WTC11 (cell line): ENCODE data around the gene POF1B. TPM values are rescaled to one million over a fixed set of nuclear protein-coding genes. Genes with fewer than 3 reads are reported as not detected.
"Not testable (repeated sequence)": the region's sequence is repeated elsewhere in the genome, so short reads cannot be mapped to it uniquely, and the experiment has no call there.

Experiments used
- ATAC-seq: fragments of 200-7000 bp; cut with Tn5 transposase; 2 replicates; pipeline ENCODE4 v1.10.0; 2021; ENCODE audit warnings: mild to moderate bottlenecking, moderate library complexity
- CTCF ChIA-PET: fragments of 300-600 bp; sonication (Branson Sonifier 250); formaldehyde crosslinking; loops from one replicate; lab custom pipeline; 2021; ENCODE audit warnings: antibody characterized with exemption; lab: Charles Lee
- POLR2A ChIA-PET: fragments of 350-600 bp; sonication (Branson Sonifier 250); formaldehyde crosslinking; loops from one replicate; lab custom pipeline; 2021; ENCODE audit warnings: antibody characterized with exemption; lab: Charles Lee
- DNase-seq: peaks from one replicate; pipeline ENCODE4 v3.0.0; 2021; ENCODE audit warnings: low spot score
- H3K27ac Mint-ChIP-seq: 2 replicates; pipeline ENCODE4 v1.8.0; 2021; ENCODE audit warnings: mixed read lengths
- H3K27me3 Mint-ChIP-seq: 2 replicates; pipeline ENCODE4 v1.8.0; 2021; ENCODE audit warnings: low read depth, mild to moderate bottlenecking, moderate library complexity, mixed read lengths
- H3K36me3 Mint-ChIP-seq: 2 replicates; pipeline ENCODE4 v1.8.0; 2021; ENCODE audit warnings: mixed read lengths
- H3K4me1 Mint-ChIP-seq: 2 replicates; pipeline ENCODE4 v1.8.0; 2022; ENCODE audit warnings: mixed read lengths
- H3K4me3 Mint-ChIP-seq: 2 replicates; pipeline ENCODE4 v1.8.0; 2021; ENCODE audit warnings: mild to moderate bottlenecking, moderate library complexity, mixed read lengths
- H3K9me3 Mint-ChIP-seq: 2 replicates; pipeline ENCODE4 v1.8.0; 2021; ENCODE audit warnings: mixed read lengths
- AR ChIP-seq: fragments of 250-450 bp; sonication (Bioruptor Pico); IDR thresholded peaks from 2 replicates; pipeline ENCODE4 v1.9.0; 2021; ENCODE audit warnings: mild to moderate bottlenecking
- CREM ChIP-seq: sonication (generic); formaldehyde crosslinking; IDR thresholded peaks from 2 replicates; pipeline ENCODE4 v1.8.1; 2022; ENCODE audit warnings: mild to moderate bottlenecking, missing genetic modification reagents, moderate library complexity
- ERG ChIP-seq: fragments of 250-450 bp; sonication (Bioruptor Pico); IDR thresholded peaks from 2 replicates; pipeline ENCODE4 v1.8.0; 2021; ENCODE audit warnings: mild to moderate bottlenecking
- ETV6 ChIP-seq: sonication (generic); formaldehyde crosslinking; IDR thresholded peaks from 2 replicates; pipeline ENCODE4 v1.8.1; 2022; ENCODE audit warnings: mild to moderate bottlenecking, missing genetic modification reagents
- FOXP4 ChIP-seq: sonication (generic); formaldehyde crosslinking; IDR thresholded peaks from 2 replicates; pipeline ENCODE4 v1.8.0; 2022; ENCODE audit warnings: mild to moderate bottlenecking, missing genetic modification reagents
- HMGA2 ChIP-seq: fragments of 250-450 bp; sonication (Bioruptor Pico); IDR thresholded peaks from 2 replicates; pipeline ENCODE4 v1.4.0; 2021; ENCODE audit warnings: mild to moderate bottlenecking, moderate library complexity
- HMGXB4 ChIP-seq: sonication (generic); formaldehyde crosslinking; IDR thresholded peaks from 2 replicates; pipeline ENCODE4 v1.8.1; 2023; ENCODE audit warnings: mild to moderate bottlenecking, moderate library complexity, missing genetic modification reagents
- IRF1 ChIP-seq: sonication (generic); formaldehyde crosslinking; IDR thresholded peaks from 2 replicates; pipeline ENCODE4 v1.8.0; 2023; ENCODE audit warnings: missing genetic modification reagents
- MAX ChIP-seq: sonication (generic); formaldehyde crosslinking; IDR thresholded peaks from 2 replicates; pipeline ENCODE4 v1.8.0; 2022; ENCODE audit warnings: mild to moderate bottlenecking, missing genetic modification reagents
- TP53 ChIP-seq: sonication (generic); formaldehyde crosslinking; IDR thresholded peaks from 2 replicates; pipeline ENCODE4 v1.8.1; 2023; ENCODE audit warnings: mild to moderate bottlenecking, missing genetic modification reagents
- ZNF219 ChIP-seq: sonication (generic); formaldehyde crosslinking; IDR thresholded peaks from 2 replicates; pipeline ENCODE4 v1.8.0; 2023; ENCODE audit warnings: missing genetic modification reagents, mild to moderate bottlenecking, borderline replicate concordance
- ZNF263 ChIP-seq: sonication (generic); formaldehyde crosslinking; IDR thresholded peaks from 2 replicates; pipeline ENCODE4 v1.8.1; 2022; ENCODE audit warnings: low read depth, mild to moderate bottlenecking, moderate library complexity, missing genetic modification reagents
- ZNF423 ChIP-seq: fragments of 250-450 bp; sonication (Bioruptor Pico); IDR thresholded peaks from 2 replicates; pipeline ENCODE4 v2.1.2; 2022; ENCODE audit warnings: mild to moderate bottlenecking, moderate library complexity
- ZNF671 ChIP-seq: fragments of 250-450 bp; sonication (Bioruptor Pico); IDR thresholded peaks from 2 replicates; pipeline ENCODE4 v1.8.0; 2021; ENCODE audit warnings: mild to moderate bottlenecking
- total RNA-seq: library from RNA; stranded (reverse); gene quantifications from 3 replicates; pipeline ENCODE4 v1.2.3, GENCODE V29; 2021

Gene POF1B
- total RNA-seq, 1 experiment from 2014 or later, result 0.09 TPM

- Mint-ChIP-seq H3K4me1 (no peaks in the 10 kb centered on the region), H3K4me3 (no peak overlapping the region), H3K36me3 (no peaks in the 10 kb centered on the region), H3K27ac (no peak overlapping the region), H3K9me3 (peaks cover 6% of the 10 kb centered on the region), H3K27me3 (no peaks in the 10 kb centered on the region)
- no peak for TF ChIP-seq AR (CRISPR knock-in tag)
- TF ChIP-seq HMGA2, result no peak
- TF ChIP-seq FOXP4 (CRISPR knock-in tag), result no peak
- no peak for TF ChIP-seq ERG (CRISPR knock-in tag)
- TF ChIP-seq HMGXB4 (CRISPR knock-in tag), result no peak
- no peak for TF ChIP-seq TP53 (CRISPR knock-in tag)
- no peak for TF ChIP-seq ZNF219 (CRISPR knock-in tag)
- no peak for TF ChIP-seq ZNF263 (CRISPR knock-in tag)
- no peak for TF ChIP-seq ZNF671 (CRISPR knock-in tag)
- TF ChIP-seq CREM (CRISPR knock-in tag), result no peak
- no peak for TF ChIP-seq MAX
- TF ChIP-seq ZNF423 (CRISPR knock-in tag), result no peak
- no peak for TF ChIP-seq ETV6 (CRISPR knock-in tag)
- TF ChIP-seq IRF1, result no peak
- ATAC-seq (no peak), DNase-seq (no peak)
- ChIA-PET CTCF (no interaction called here), POLR2A (no interaction called here)
Observed at GRCh38 chrX:85326234-85327059, 53.0 kb downstream of the POF1B start.

GRCh38 chrX:85311348-85311747 lies 68.1 kb downstream of the POF1B start:
- CTCF ChIA-PET, H3K9me3 Mint-ChIP-seq, H3K36me3 Mint-ChIP-seq, POLR2A ChIA-PET, DNase-seq, ATAC-seq, H3K4me3 Mint-ChIP-seq, H3K27me3 Mint-ChIP-seq, H3K4me1 Mint-ChIP-seq, H3K27ac Mint-ChIP-seq: not testable (repeated sequence)
